Neural cell (in vitro differentiated cells): ENCODE results near the gene WDR37.

Source experiments
- CTCF ChIP-seq: fragments of 450-650 bp; IDR thresholded peaks from 2 replicates; pipeline ENCODE4 v1.5.1; 2014; ENCODE audit warnings: antibody characterized with exemption, mild to moderate bottlenecking, moderate library complexity; ENCODE audit not compliant: poor library complexity, severe bottlenecking
- EP300 ChIP-seq: fragments of 450-650 bp; conservative IDR thresholded peaks from 2 replicates; pipeline ENCODE4 v1.6.1; 2014; ENCODE audit warnings: antibody characterized with exemption, mild to moderate bottlenecking, moderate library complexity; ENCODE audit not compliant: poor library complexity, severe bottlenecking
- EZH2 ChIP-seq: fragments of 200-600, 300-800 bp; shearing (Covaris generic), sonication (generic); IDR thresholded peaks from 2 replicates; pipeline ENCODE4 v1.6.1; 2014; ENCODE audit warnings: antibody characterized with exemption, low read length, borderline replicate concordance, mild to moderate bottlenecking; ENCODE audit not compliant: insufficient read depth, poor library complexity, severe bottlenecking

- TF ChIP-seq EP300 = no peak
- no peak for TF ChIP-seq CTCF
- TF ChIP-seq EZH2 = no peak
These were observed 1.5 kb upstream of the WDR37 start for GRCh38 chr10:1054684-1055083.
